Measurements from ENCODE around the gene MPZL1. TPM values are rescaled to one million over a fixed set of nuclear protein-coding genes. Genes with fewer than 3 reads are reported as not detected.

The MPZL1 gene
- total and polyA plus RNA-seq, 2 of the 13 experiments (the other 11 are each of a cell fraction or from before 2014, with no cell fraction given): 38.0 to 68.7 TPM

DNA sequence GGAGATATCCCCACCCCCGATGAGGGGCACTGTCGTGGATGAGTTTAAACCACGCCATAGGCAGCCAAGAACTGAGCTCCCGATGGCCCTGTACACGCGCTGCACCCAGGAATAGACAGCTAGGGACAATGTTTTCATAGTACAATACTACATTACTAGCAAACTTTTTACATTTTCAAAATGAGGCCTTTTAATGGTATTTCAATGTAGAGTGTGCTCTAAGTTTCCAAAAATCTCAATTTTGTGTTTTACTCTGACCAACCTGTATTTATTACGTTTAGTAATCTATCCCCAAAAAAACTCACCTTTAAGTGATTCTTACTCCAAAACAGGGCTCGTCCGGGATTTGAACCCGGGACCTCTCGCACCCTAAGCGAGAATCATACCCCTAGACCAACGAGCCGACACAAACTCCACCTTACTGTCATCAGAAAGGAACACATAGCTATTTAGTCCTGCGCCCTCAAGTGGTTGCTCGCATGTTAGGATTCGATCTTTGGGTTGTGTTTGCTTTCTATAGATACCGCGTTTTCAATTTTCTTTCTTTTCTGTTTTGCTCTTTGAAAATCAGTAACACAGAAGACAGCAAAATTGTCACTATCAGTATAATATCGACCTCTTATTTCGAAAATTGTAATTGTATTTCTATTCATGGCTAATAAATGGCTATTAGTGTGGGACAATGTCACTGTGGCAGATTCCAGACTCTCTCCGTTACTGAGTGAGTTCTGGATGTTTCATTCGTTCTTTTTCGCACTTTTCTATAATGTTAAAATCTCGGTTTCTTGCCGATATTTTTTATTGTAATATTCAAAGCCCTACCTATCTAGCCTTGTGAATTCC, 6.4 kb upstream of the MPZL1 start (continued):
- TF ChIP-seq ZBTB8A (CRISPR knock-in tag; IDR thresholded peaks at IDR 0.05; ENCODE audit: borderline replicate concordance, low read depth): no peak
- no peak for TF ChIP-seq PRPF4 (IDR thresholded peaks at IDR 0.05; ENCODE audit: low read depth, low read length, poor library complexity, severe bottlenecking)
- peak; percentile 62; the same call in 1 of the 2 replicates for TF ChIP-seq ARID5B (CRISPR knock-in tag; IDR thresholded peaks at IDR 0.05)
- peak; percentile 25; the same call in 1 of the 2 replicates for TF ChIP-seq ZSCAN31 (CRISPR knock-in tag; IDR thresholded peaks at IDR 0.05; ENCODE audit: low read depth)
- TF ChIP-seq FOSL2 (CRISPR knock-in tag; IDR thresholded peaks at IDR 0.05): peak; percentile 61; the same call in 1 of the 2 replicates
- peak; percentile 53; the same call in 1 of the 2 replicates for TF ChIP-seq NR2F6 (IDR thresholded peaks at IDR 0.05)
- TF ChIP-seq NR2F6 (CRISPR knock-in tag; IDR thresholded peaks at IDR 0.05): peak; percentile 66
- 0 out of 2 replicates have a peak, but pooled peaks have one; percentile 42 for TF ChIP-seq HOXA5 (CRISPR knock-in tag; IDR thresholded peaks at IDR 0.05)
- no peak for TF ChIP-seq ZSCAN30 (CRISPR knock-in tag; IDR thresholded peaks at IDR 0.05)
- TF ChIP-seq MEF2D (CRISPR knock-in tag; IDR thresholded peaks at IDR 0.05): peak; percentile 44; the same call in 1 of the 2 replicates
- TF ChIP-seq SNAI1 (CRISPR knock-in tag; IDR thresholded peaks at IDR 0.05; ENCODE audit: borderline replicate concordance): no peak
- TF ChIP-seq PCBP2 (optimal IDR thresholded peaks at IDR 0.05; ENCODE audit: low read depth, low read length, poor library complexity, severe bottlenecking): no peak
- peak; percentile 22; the same call in 1 of the 2 replicates for TF ChIP-seq NR2F2 (IDR thresholded peaks at IDR 0.05; ENCODE audit: borderline replicate concordance, low read depth)
- no peak for TF ChIP-seq ZEB1 (IDR thresholded peaks at IDR 0.05; ENCODE audit: insufficient replicate concordance, low read depth)
- peak; percentile 79; the same call in 1 of the 2 replicates for TF ChIP-seq ZNF441 (CRISPR knock-in tag; IDR thresholded peaks at IDR 0.05; ENCODE audit: borderline replicate concordance)
- TF ChIP-seq ZNF138 (CRISPR knock-in tag; IDR thresholded peaks at IDR 0.05; ENCODE audit: low read depth): 0 out of 2 replicates have a peak, but pooled peaks have one; percentile 36
- peak; percentile 27; the same call in 1 of the 2 replicates for TF ChIP-seq ZFX (CRISPR knock-in tag; IDR thresholded peaks at IDR 0.05; ENCODE audit: low read depth)
- 0 out of 2 replicates have a peak, but pooled peaks have one; percentile 33 for TF ChIP-seq SP4 (CRISPR knock-in tag; IDR thresholded peaks at IDR 0.05)
- peak; percentile 64; the same call in 1 of the 2 replicates for TF ChIP-seq MIER3 (CRISPR knock-in tag; IDR thresholded peaks at IDR 0.05; ENCODE audit: borderline replicate concordance)
- TF ChIP-seq SRY (CRISPR knock-in tag; IDR thresholded peaks at IDR 0.05): peak; percentile 41; the same call in 1 of the 2 replicates
- TF ChIP-seq ZNF7 (CRISPR knock-in tag; IDR thresholded peaks at IDR 0.05): peak; percentile 17; the same call in 1 of the 2 replicates
- no peak for TF ChIP-seq RAD21 (CRISPR knock-in tag; IDR thresholded peaks at IDR 0.05)
- peak; percentile 91 for TF ChIP-seq CTCF (CRISPR knock-in tag; IDR thresholded peaks at IDR 0.05)
